ENCODE data around the gene ADAM8. TPM values are rescaled to one million over a fixed set of nuclear protein-coding genes. Genes with fewer than 3 reads are reported as not detected.

Gene ADAM8
- total and polyA plus RNA-seq, 2 of the 8 experiments (the other 6 are each of a cell fraction or from before 2014, with no cell fraction given), result 4.6 TPM

- TF ChIP-seq KDM5A (IDR thresholded peaks at IDR 0.05; ENCODE audit: low read length) (no peak), TCF12 (IDR thresholded peaks at IDR 0.05; ENCODE audit: low read depth, low read length) (no peak)
Measured at GRCh38 chr10:133324857-133325260, 48.2 kb upstream of the ADAM8 start (continued).
